GM15510 (cell line): ENCODE results near the gene AP1AR.

Experiments
- POLR2A ChIP-seq: IDR thresholded peaks from 3 replicates; pipeline ENCODE4 v1.6.1; 2011; ENCODE audit warnings: borderline replicate concordance; ENCODE audit not compliant: insufficient read length; ENCODE audit errors: extremely low read depth

AP1AR gene

GRCh38 chr4:112231779-112232713 is at the start of gene AP1AR:
TSS of gene AP1AR (plus strand) at chr4:112231787. CDS start at chr4:112232092, 305 bp downstream.
- peak; percentile 79 for TF ChIP-seq POLR2A

GRCh38 chr4:112182604-112183003 is 49.0 kb upstream of the AP1AR start:
- TF ChIP-seq POLR2A: no peak

- TF ChIP-seq POLR2A: no peak
Observed at GRCh38 chr4:112183252-112183651, 48.3 kb upstream of the AP1AR start.

- TF ChIP-seq POLR2A: no peak
Observed at GRCh38 chr4:112184438-112184837, 47.1 kb upstream of the AP1AR start.

- TF ChIP-seq POLR2A: no peak
Observed at GRCh38 chr4:112185334-112185733, 46.3 kb upstream of the AP1AR start.

GRCh38 chr4:112185740-112186670 is 45.6 kb upstream of the AP1AR start:
- TF ChIP-seq POLR2A: no peak

GRCh38 chr4:112189754-112190153 is 41.8 kb upstream of the AP1AR start:
- no peak for TF ChIP-seq POLR2A

GRCh38 chr4:112190684-112191083 is 40.9 kb upstream of the AP1AR start:
- TF ChIP-seq POLR2A: no peak

GRCh38 chr4:112196461-112196860 is 35.1 kb upstream of the AP1AR start:
- no peak for TF ChIP-seq POLR2A

- TF ChIP-seq POLR2A: no peak
Observed at GRCh38 chr4:112199041-112199440, 32.5 kb upstream of the AP1AR start.

GRCh38 chr4:112201915-112202505 is 29.6 kb upstream of the AP1AR start:
- TF ChIP-seq POLR2A: no peak

GRCh38 chr4:112203593-112203992 is 28.0 kb upstream of the AP1AR start:
- TF ChIP-seq POLR2A: no peak

- no peak for TF ChIP-seq POLR2A
Observed at GRCh38 chr4:112206431-112206830, 25.2 kb upstream of the AP1AR start.

- no peak for TF ChIP-seq POLR2A
Observed at GRCh38 chr4:112210777-112211176, 20.8 kb upstream of the AP1AR start.

- no peak for TF ChIP-seq POLR2A
Observed at GRCh38 chr4:112213091-112213490, 18.5 kb upstream of the AP1AR start.

GRCh38 chr4:112213856-112214255 is 17.7 kb upstream of the AP1AR start:
- no peak for TF ChIP-seq POLR2A
